Measurements from ENCODE around the gene PPCDC. TPM values are rescaled to one million over a fixed set of nuclear protein-coding genes. Genes with fewer than 3 reads are reported as not detected.

The PPCDC gene
- total RNA-seq, 4 donors from 2014 or later, result 3.5 to 31.2 (median 20.6) TPM

DNA sequence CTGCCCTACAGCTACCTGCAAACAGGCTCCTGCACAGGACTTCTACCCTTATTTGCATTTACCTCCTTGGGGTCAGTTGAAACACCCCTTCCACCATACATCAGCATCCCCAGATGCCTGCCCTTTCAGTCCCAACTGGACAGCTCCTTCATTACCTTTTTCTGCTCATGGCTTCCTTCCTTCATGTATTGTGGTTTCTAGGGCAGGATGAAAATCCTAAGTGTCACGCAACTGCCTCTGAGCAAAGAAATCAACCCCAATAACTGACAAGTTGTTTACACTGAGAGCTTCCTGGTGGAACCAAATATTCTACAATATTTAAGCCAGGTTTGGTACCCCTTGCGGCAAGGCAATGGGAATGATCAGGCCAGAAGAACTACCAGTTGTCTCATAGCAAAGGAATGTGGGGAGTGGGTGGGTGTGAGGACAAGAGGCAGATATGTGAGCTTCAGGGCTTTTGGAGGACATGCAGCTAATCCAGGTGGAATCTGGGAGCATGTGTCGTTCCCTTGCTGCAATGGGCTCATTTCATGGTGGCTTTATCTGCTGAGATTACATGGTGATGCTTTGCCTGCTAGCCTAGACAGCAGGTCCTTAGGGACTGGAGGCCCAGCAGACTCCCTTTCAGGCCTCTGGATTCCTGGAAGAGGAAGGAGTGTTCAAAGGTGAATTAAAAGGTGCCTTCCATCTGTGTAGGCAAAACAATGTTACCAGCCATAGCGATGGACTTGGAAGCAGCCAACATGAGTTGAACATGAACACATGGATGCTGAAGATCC, 34.9 kb downstream of the PPCDC start:
- 96% methylated on average over 4 of the region's 4 CpGs for WGBS, 2 donors

DNA sequence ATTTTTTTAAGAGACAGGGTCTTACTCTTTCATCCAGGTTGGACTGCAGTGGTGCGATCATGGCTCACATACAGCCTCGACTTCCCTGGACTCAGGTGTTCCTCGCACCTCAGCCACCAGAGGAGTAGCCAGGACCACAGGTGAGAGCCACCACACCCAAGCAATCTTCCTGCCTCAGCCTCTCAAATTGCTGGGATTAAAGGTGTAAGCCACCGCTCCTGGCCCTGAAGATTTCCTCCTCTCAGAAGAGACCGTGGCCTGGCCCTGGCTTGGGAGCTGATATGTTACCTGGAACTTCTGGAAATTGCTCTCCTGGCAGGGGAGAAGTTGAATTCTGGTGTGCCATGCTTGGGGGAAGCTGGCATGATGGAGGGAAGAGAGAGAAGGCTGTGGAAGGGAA, 36.2 kb downstream of the PPCDC start:
- no peaks in the 10 kb centered on the region for H3K27me3 ChIP-seq
- no peak overlapping the region for H3K27ac ChIP-seq
- no peaks in the 10 kb centered on the region for H3K36me3 ChIP-seq
- TF ChIP-seq CTCF (IDR thresholded peaks at IDR 0.05), result no peak
- no peak for TF ChIP-seq POLR2A (IDR thresholded peaks at IDR 0.05)
- 87 to 92% methylated on average over 5 of the region's 5 CpGs for WGBS, 2 donors
- no peaks in the 10 kb centered on the region for H3K4me1 ChIP-seq
- H3K4me3 ChIP-seq (replicated peaks in 1 of 3), result no peak overlapping the region
- intact Hi-C loops (cut with DNase I), result no loop called here
- no peaks in the 10 kb centered on the region for H3K9me3 ChIP-seq
- DNase-seq, result no peak

More for the DNA sequence above, 34.9 kb downstream of the PPCDC start:
- no peak overlapping the region for H3K4me3 ChIP-seq (replicated peaks in 1 of 3)
- no peaks in the 10 kb centered on the region for H3K27me3 ChIP-seq
- intact Hi-C loops (cut with DNase I), result no loop called here
- H3K4me1 ChIP-seq, result no peaks in the 10 kb centered on the region
- no peak overlapping the region for H3K27ac ChIP-seq
- H3K36me3 ChIP-seq, result no peaks in the 10 kb centered on the region
- no peaks in the 10 kb centered on the region for H3K9me3 ChIP-seq
- no peak for DNase-seq
- TF ChIP-seq CTCF (IDR thresholded peaks at IDR 0.05) (no peak), POLR2A (IDR thresholded peaks at IDR 0.05) (no peak)

- H3K27me3 ChIP-seq, result no peaks in the 10 kb centered on the region
- intact Hi-C loops (cut with DNase I), result no loop called here
- H3K9me3 ChIP-seq, result no peaks in the 10 kb centered on the region
- no peaks in the 10 kb centered on the region for H3K36me3 ChIP-seq
- no peak overlapping the region for H3K27ac ChIP-seq
- no peaks in the 10 kb centered on the region for H3K4me1 ChIP-seq
- TF ChIP-seq CTCF (IDR thresholded peaks at IDR 0.05) (no peak), POLR2A (IDR thresholded peaks at IDR 0.05) (no peak)
- no peak for DNase-seq
- H3K4me3 ChIP-seq (replicated peaks in 1 of 3), result no peak overlapping the region
Observed at GRCh38 chr15:75061272-75061671, 37.9 kb downstream of the PPCDC start.

DNA sequence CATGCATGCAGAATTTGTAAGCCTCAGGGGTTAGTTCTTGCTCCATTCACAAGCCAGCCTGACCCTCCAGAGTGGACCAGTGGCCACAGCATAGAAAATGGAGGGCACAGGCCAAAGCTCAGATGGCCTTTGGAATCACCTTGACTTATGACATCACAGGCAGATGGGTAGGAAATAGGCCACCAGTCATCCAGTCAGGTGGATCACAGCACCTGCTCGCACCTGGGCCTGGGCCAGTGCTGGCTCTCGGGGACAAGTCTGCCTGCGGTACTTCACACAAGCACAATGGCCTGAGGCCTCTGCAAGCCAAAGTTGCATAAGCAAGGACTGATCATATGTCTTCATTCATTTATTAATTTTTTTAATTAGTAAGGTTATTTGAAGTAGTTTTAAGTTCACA, 39.3 kb downstream of the PPCDC start:
- 64 to 67% methylated on average over 3 of the region's 3 CpGs for WGBS, 2 donors
- no peak overlapping the region for H3K4me3 ChIP-seq (replicated peaks in 1 of 3)
- H3K9me3 ChIP-seq, result no peaks in the 10 kb centered on the region
- H3K27me3 ChIP-seq, result no peaks in the 10 kb centered on the region
- H3K36me3 ChIP-seq, result no peaks in the 10 kb centered on the region
- DNase-seq, result no peak
- no peaks in the 10 kb centered on the region for H3K4me1 ChIP-seq
- H3K27ac ChIP-seq, result no peak overlapping the region
- TF ChIP-seq CTCF (IDR thresholded peaks at IDR 0.05), result no peak
- no peak for TF ChIP-seq POLR2A (IDR thresholded peaks at IDR 0.05)
- intact Hi-C loops (cut with DNase I), result no loop called here

- Histone ChIP-seq H3K4me1 (no peaks in the 10 kb centered on the region), H3K27ac (no peak overlapping the region), H3K9me3 (no peaks in the 10 kb centered on the region), H3K27me3 (no peaks in the 10 kb centered on the region), H3K4me3 (replicated peaks in 1 of 3) (no peak overlapping the region), H3K36me3 (no peaks in the 10 kb centered on the region)
- no peak for DNase-seq
- 63 to 78% methylated on average over 4 of the region's 4 CpGs for WGBS, 2 donors
- TF ChIP-seq CTCF (IDR thresholded peaks at IDR 0.05) (no peak), POLR2A (IDR thresholded peaks at IDR 0.05) (no peak)
- intact Hi-C loops (cut with DNase I), result no loop called here
Observed at GRCh38 chr15:75063338-75063737, 39.9 kb downstream of the PPCDC start.
